Stomach (tissue), 4 donors: ENCODE data around the gene TNFRSF6B.

Experiments
- EP300 ChIP-seq: sonication (generic); formaldehyde crosslinking; IDR thresholded peaks from one replicate; pipeline ENCODE4 v1.6.1; 2017; ENCODE audit warnings: antibody characterized with exemption
- POLR2A ChIP-seq, 4 donors: fragments of 450-650 bp; IDR thresholded peaks; one replicate each; pipeline ENCODE4 v1.6.1; 2016; ENCODE audit warnings: antibody characterized with exemption in 4 of 4, control low read depth in 2 of 4, mild to moderate bottlenecking in 1 of 4, moderate library complexity in 1 of 4
- POLR2AphosphoS5 ChIP-seq, 3 donors: sonication (generic); formaldehyde crosslinking; IDR thresholded peaks; one replicate each; pipeline ENCODE4 v1.6.1; 2016; ENCODE audit warnings: antibody characterized with exemption in 3 of 3
- TF ChIP-seq, protein P1 (sequence below), 7 experiments: fragments of 450-650 bp in 4 of 7; fragments of 200-600 bp in 3 of 7; sonication (generic) in 3 of 7; IDR thresholded peaks; one replicate each; pipeline ENCODE4 v1.5.1; 2016 to 2019; ENCODE audit warnings: antibody characterized with exemption in 7 of 7, control low read depth in 2 of 7, mild to moderate bottlenecking in 1 of 7

DNA sequence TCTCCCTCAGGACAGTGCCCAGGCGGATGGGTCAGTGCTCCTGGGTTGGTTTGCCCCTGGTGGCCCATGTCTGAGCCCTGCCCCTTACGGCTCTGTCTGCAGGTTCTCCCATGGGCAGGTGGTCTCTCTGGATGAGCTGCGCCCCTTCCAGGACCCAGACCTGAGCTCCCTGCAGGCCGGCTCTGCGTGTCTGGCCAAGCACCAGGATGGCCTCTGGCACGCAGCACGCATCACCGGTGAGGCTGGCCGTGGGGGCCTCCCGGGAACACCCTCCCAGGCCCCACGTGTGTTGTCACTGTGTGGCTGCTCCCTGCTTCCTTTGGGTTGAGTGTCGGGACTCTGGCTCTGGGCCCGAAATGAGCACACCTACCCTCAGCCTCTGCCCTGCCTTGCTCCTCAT lies 36.7 kb downstream of the TNFRSF6B start:
- TF ChIP-seq POLR2A (IDR thresholded peaks at IDR 0.05) (no peak), EP300 (no peak), POLR2AphosphoS5 (IDR thresholded peaks at IDR 0.05) (no peak)
- TF ChIP-seq, protein P1, sequence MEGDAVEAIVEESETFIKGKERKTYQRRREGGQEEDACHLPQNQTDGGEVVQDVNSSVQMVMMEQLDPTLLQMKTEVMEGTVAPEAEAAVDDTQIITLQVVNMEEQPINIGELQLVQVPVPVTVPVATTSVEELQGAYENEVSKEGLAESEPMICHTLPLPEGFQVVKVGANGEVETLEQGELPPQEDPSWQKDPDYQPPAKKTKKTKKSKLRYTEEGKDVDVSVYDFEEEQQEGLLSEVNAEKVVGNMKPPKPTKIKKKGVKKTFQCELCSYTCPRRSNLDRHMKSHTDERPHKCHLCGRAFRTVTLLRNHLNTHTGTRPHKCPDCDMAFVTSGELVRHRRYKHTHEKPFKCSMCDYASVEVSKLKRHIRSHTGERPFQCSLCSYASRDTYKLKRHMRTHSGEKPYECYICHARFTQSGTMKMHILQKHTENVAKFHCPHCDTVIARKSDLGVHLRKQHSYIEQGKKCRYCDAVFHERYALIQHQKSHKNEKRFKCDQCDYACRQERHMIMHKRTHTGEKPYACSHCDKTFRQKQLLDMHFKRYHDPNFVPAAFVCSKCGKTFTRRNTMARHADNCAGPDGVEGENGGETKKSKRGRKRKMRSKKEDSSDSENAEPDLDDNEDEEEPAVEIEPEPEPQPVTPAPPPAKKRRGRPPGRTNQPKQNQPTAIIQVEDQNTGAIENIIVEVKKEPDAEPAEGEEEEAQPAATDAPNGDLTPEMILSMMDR (IDR thresholded peaks at IDR 0.05): no peak
